Fibroblast of skin of left biceps (primary cell): ENCODE results near the gene GAS1.

Source experiments
- DNase-seq, 2 experiments: peaks; one replicate each; pipeline ENCODE4 v3.0.0-alpha.2; 2013; ENCODE audit warnings: low read depth in 2 of 2

Gene GAS1

DNA sequence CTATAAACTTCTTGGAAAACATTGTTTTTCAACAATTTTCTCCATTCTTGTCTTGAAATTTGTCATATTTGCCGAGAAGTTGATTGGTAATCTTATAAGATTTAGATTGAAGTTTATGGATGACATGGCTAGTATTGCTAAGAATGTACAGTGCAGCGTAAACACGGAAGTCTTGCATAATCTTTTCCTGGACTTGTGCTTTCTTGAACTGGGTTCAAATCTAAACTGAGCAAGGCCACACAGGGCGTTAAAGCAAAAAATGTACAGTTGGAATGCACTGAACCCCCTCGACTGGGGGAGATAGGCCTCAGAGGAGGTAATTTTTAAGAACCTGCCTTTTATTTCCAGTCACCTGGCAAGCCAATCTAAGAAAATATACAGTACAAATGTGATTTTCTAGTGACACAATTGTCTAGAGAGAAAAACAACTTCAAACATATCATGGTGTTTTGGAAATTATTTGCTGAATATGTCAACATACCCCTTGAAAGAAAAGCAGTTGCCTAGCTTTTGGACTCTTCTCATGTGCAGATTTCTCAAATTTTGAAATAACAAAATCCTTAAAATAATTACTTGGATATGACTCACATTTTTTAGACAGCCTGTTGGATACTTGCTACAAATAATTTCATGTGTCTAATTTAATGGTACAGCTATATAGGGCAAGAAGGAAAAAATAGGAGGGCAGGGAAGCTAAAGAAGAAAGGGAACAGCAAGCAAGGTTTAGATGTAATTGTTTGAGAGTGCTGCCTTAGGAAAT lies 18.5 kb upstream of the GAS1 start:
- no peak for DNase-seq

DNA sequence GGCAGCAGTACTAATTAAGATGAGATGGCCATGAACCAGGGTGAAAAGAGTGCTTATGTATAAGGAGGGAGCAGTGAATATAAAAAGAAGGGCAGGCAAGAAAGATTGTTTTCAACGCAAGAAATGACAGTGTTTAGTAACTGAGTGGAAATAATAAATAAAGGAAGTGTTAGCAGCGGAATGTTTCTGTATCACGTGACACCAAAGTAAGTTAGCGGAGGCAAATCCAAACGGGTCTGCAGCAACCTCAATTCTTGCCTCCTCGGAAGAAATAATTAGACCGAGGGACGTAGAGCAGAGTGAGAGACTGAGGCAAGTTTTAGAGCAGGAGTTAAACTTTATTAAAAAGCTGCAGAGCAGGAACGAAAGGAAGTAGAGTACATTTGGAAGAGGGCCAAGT lies 15.4 kb upstream of the GAS1 start:
- no peak for DNase-seq

DNA sequence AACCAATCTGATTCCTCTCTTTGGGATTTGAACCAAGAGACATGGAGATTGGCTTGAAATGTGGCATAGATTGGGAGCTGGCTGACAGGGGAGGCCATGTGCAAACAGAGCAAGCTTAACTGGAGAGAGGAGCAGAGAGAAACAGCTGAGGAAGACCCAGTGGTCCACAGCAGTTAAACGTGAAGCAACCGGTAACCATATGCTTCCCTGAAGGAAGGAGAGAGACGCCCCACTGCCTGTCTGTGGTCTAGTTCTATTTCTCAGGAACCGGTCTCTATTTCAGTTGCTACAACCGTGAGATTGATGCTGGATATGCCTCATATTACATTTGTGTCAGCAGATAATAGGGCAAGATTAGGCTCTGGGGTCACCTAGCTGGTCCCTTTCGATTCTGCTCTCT lies 13.6 kb upstream of the GAS1 start:
- DNase-seq: no peak

DNA sequence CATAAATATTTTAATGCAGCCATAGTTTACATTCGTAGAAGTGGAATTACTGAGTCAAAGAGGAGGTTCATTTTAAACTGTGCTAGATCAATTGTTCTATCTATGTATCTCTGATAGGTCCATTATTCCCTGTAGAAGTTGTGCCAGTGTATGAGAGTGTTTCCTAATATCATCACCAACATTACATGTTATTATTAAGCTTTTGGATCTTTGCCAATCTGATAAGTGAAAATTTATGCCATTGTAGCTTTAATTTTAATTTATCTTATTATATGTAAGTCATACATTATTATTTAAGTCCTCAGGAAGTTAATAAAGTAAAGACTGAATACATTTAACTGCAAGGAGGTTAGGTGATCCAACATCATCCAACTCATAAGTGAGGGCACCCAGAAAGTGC lies 10.9 kb upstream of the GAS1 start:
- DNase-seq: no peak

DNA sequence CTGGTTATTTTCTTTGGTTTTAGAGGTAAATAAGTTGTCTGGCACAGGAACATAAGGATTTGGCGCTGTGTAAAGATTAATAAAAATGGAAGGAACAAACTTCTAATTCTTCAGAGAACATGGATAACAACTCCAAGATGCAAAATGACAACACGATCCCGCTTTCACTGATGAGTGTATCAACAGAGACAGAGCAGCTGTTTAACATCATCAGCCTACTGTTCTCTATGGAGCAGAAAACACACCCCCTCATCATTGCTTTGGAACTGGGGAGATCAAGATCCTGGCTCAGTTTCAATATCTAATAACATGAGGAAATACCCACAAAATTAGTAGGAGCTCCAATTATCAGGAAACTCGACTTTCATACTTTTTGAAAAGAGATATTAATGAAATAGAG lies 8.3 kb upstream of the GAS1 start:
- DNase-seq: no peak

DNA sequence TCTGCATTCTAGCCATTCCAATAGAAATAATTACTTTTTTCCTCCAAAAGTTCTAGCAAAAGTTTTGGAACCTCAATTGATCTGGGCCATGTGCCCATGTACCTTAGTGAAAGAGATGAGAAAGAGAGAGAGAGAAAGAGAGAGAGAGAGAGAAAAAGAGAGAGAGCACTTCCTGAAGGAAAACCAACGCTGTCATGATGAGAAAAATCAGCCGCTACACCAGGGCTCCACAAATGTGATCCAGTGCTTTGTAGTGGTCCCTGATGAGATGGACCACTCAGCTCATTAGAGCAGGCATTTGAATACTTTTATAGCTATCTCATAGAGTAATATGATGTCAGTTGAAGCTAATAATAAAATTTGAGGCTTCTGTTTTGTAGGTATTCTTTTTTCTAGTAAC lies 7.7 kb upstream of the GAS1 start:
- no peak for DNase-seq

DNA sequence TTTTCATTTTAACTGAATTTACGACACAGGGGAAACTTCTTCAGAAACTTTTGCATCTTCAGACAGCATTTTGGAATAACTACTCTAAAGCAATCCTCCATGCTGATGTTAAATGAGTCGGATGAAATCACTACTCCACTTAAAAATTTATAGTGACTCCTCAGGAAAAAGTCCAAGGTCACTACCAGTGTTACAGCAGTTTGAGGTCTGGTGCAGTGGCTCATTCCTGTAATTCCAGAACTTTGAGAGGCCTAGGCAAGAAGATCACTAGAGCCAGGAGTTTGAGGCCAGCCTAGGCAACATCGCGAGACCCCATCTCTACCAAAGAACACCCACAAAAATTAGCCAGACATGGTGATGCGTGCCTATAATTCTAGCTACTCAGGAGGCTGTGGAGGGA lies 5.9 kb upstream of the GAS1 start:
- DNase-seq: no peak

DNA sequence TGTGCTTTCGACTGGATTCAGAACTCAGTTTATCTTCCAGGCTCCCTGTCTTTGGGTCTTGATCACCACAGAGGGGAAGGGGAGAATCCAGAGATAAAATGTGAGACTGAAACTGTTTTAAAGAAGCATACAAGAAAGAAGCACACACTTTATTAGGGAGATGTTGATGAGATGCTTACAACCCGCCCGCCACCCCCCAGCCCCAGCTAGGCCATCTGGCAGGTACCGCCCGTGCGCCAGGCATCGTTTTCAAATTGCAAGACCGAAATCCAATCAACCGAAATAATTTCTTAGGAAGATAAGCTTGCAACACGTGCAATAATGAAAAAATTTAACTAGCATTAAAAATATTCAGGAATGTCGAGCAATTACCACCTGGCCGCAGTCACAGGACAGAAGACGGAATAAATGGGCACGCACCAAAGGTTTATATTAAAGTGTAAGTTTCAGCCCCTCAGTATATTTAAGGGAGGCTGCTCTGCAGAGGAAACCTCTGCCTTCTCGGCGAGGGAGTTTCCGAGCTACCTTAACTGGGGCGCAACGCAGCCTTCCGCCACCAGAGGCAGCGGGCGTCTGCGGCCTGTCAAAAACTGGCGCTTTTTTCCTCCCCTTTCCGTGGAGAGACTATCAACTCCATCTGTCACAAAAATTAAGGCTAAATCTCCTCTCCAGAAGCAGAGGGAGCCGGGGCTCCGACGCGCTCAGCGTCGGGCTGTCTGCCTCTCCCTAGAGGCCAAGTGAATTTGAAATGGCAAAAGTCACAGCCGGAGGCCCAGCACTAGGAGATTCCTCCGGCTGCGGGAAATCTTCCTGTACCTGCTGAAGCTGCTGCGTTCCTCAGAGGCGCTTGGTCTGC lies 996 bp upstream of the GAS1 start:
- DNase-seq: peak in 1 of 2 experiments; percentile 64

DNA sequence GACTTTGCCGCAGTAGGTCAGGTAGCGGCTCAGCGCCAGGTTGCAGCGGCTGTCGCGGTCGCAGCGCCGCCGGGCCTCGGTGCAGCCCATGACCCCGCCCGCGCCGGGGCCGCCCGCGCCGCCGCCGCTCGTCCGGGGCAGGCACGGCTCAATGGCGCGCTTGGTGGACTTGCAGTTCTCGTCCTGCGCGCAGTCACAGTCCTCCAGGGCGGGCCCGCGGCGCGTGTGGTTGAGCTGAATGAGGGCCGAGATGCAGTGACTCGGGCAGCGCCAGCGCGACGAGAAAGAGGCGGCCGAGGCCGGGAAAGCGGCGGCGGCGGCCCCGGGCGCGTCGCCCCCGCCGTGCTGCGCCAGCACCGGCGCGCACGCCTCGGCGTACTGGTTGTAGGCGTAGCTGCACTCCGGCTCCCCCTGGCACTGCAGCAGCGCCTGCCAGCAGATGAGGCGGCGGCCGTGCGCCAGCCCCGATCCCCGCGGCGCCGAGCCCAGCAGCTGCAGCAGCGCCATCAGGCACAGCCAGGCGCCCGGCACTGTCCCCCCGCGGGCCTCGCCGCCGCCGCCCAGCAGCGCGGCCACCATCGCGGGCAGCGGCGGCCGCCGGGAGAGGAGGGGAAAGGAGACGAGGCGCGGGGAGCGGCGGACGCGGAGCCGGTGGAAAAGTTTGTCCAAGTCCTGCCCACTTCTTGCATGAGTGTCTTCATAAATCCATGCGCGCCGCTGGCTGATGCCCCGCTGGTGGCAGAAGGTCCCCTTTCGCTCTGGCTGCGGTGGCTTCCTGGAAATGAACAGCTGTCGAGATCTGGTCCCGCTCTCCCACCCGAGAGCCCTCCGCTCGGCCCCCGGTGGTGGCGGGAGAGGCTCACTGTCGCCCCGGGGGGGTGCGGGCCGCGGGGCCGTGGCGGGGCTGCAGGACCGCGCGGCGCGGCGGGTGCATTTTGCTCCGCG lies 833 bp downstream of the GAS1 start:
- DNase-seq: no peak

DNA sequence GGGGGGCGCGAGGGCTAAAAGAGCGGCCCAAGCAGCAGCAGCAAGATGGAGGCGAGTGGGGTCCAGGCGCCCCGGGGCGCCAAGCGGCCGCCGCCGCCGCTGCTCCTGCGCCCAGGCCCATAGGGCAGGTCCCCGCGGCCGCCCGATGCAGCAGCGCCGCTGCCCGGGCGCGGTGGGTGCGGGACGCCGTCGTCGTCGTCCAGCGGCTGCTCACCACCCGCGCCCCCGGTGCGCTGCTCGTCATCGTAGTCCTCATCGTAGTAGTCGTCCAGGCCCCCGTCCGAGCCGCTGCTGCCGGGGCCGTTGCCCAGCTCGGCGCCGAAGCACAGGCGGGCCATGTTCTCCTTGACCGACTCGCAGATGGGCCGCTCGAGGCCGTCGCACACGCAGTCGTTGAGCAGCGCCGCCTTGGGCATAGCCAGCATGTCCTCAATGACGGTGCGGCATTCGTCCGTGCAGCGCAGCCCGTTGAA lies 1.5 kb downstream of the GAS1 start:
- DNase-seq: no peak

DNA sequence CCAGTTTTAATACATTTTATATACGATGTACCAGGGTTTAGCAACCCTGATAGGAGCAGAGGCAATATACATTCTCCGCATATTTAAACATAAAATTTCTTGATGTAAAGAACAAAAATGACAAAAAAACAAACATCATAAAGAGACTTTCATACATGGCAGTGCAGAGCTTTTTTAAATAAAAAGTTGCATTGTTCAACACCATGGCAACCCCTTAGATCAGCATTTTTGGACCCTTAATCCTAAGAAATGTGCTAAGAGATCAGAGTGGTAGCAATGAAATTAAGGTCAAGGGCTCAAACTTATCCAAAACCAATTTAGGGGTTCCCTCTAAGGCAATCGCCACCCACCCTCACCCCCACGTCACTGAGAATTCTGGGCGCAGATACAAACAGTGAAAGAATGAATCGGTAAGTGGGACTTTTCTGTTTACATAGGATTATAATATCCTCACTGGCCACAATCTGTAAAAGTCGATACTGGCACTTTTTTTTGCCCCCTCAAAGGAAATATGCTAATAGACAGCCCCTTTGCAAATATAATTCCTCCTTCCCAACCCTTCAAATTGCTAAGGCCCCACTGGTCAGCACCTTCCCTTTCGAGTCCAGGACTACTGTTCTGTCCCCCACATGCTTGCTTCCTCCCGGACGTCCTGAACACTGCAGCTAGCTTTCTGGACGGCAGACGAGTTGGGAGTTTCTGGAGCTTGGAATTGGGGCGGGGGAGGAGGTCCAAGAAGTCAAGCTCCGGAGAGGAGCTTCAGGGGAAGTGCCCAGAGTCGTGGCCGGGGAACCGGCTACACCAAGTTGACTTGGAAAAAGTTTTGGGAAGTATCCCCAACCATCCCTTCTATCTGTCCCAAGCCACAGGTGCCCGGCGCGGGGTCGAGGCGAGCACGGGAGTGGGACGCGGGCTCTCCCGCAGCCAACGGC lies 2.2 kb downstream of the GAS1 start:
- no peak for DNase-seq

DNA sequence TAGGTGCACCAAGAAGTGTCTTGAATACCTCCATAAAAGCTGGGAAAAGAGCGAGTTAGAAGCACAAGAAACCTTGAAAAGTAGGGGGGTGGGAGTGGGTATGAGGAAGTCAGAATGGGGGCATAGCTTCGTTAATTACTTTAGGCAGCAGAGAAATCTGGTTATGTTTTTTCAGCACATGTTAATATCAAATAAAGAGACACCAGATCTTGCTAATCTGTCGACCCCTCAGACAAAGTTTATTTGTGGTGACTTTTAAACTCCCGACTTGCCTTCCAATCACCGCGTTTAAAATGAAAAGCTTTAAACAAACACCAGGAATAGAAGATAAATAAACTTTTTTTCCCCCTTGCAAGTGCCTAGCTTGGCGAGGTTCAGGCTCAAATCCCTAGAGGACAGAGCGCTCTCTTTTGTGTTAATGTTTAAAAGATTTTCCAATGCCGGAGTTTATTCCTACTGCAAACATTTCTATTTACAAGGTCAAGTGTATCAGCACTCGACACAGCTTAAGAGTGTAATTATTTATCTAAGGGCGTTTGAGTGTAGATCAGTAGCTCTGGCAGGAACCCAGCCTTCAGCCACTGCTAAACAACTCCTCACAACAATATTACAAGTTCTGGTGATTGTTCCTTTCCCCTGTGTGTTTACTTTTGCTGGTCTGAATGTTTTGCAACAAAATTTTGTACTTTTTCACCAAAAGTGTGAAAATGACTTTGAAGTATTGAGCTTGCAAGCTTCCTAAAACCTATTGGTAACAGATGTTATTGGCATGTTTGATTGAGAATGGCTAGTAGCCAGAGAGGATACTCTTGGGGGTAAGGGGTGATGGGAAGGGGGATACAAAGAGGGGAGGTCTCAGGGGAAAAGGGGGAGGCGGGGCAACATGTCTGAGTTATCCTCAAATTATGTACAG lies 3.8 kb downstream of the GAS1 start:
- no peak for DNase-seq

DNA sequence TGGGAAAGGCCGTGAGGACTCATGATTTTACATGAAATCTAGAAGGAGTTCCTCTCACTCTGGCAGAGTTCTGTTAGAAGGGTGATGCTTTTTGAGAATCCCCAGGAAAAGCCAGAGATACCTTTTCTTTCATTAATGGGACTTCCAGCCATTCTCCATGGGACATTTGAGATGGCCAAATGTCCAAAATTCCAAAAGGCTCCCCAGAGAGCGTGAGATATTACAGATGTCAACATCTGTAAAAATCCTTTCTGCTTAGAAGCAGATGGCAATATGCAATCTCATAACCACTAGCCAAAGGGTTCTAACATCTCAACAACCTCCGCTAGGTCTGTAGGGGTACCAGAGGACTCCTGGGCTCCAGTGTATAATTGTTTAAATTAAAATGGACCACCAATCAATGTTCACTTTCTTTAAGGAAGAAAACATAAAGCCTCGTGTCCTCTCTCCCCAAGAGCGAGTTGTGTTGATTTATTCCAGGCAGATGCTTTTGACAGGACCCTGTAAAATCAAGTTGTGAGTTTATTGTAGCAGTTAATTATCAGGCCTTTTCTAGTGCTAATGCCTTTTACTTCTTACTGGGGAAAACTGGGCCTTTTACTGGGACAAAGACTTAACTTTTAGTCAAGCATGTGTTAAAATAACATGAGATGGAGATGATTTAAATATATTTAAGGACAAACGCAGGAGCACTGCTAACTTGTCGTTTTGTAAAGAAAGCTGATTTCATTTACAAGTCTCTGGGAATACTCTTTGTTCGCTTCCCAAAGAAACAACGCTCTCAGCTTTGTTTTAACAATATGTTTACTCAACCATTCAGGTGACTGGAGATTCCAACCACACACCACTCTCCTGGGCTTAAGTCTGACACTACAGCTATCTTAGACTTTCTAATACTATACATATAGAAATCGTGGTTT lies 4.8 kb downstream of the GAS1 start:
- no peak for DNase-seq

DNA sequence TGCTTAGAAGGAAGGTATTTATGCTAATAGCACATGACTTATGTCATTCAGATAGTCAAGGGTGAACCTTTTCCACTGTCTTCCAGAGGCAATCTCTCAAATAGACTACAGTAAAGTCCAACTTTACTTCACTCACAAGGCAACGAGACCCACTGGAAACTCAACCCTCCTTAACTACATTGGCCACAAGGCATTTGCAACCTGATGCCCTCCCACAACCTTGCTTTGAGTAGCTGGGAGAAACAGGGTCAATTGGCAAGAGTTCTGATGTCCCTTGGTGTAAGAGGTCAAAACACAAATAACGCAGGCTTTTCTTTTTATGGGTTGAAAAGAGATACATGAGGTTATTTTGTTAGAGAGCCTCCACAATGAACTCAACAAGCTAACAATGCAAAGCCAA lies 6.1 kb downstream of the GAS1 start:
- DNase-seq: no peak

DNA sequence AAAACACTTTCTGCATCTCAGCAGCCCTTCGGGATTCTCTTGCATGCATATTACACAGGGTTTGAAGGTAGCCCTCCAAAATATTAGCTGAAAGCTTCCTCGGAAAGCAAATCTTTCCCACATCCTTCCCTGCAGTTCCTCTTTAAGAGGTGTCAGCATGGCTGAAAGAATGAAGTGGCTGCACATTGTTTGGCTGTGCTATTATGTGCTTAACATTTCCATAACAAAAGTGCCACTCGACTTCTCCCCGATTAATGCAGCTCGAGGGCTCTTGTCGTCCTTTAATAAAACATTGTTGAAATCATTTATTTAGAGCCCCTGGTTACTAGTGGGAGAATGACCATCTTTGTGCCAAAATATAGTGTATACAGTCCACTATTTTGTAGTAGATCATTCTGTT lies 6.5 kb downstream of the GAS1 start:
- DNase-seq: no peak

DNA sequence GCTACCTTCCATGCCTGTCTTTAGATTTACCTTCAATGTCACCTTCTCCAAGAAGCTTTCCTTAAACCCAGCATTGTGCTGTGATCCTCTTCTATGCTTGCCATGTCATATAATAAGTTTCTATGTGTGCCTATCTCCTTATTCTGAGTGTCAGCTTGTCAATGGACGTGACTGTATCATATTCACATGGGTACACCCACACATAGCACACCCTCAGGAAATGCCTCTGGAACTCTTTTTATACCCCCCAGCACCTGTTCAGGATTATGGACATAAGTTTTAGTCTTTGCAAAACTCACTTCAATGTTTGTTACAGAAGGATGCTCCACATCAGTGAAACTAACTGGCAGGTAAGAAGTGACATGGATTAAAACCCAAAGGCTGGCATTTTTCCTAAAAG lies 7.4 kb downstream of the GAS1 start:
- no peak for DNase-seq

DNA sequence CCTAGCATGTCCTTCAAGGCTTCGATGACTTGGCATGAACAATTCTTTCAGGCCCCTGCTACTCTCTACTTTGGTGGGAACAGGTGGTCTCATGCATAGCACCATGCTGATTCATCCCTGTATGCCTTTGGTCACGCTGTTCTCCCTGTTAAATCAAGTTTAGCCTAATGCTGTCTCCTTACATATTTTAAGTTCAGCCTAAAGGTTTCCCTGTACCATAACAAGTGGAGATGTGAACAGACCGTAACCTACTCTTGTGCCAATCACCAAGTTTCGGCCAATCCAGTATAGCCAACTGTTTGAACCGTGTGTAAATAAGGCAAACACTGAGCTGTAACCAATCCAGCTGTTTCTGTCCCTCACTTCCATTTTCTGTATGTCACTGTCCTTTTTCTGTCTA lies 8.0 kb downstream of the GAS1 start:
- DNase-seq: no peak

DNA sequence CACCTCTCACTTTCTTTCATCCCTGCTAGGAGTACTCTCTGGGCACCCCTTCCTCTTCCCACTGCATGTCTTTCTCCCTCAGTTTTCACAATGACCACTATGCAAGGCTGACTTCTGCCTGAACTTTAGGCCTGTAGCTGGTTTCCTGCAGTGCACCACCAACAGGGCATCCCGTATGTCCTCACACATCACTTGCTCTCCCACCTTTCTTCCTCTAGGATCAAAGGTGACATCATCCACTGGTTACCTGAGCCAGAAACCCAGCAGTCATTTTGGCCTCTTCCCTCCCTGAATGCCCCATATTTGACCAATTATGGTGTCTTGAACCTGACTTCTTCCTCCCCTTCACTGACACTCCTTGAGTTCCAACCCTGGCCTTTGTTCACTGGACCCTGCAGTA lies 8.5 kb downstream of the GAS1 start:
- no peak for DNase-seq

DNA sequence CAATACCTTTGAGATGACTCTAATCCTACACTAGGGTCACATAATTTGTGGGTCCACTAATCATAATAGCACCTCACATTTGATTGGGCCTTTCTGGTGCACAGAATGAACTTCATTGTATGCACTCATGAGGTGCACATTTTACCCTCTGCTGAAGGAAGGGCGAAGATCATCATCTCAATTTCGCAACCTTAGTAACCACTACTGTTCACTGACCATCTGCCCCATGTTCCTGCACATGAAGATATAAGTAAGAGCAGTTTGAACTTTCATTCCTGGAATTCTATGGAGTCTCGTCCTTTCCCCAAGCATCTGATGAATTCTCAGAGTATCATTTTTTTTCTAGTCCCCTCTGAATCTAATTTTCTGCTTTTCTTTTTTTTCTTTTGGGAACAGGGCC lies 21.2 kb downstream of the GAS1 start:
- DNase-seq: no peak
